K562 (cell line): ENCODE measurements around the gene PGLYRP4. TPM values are rescaled to one million over a fixed set of nuclear protein-coding genes. Genes with fewer than 3 reads are reported as not detected.

Experiments used
- ATAC-seq: fragments of 200-7000 bp; cut with Tn5 transposase; 3 replicates; pipeline ENCODE4 v1.9.1; 2020; ENCODE audit warnings: moderate library complexity
- BruUV-seq: library from RNA; stranded (reverse); fragments of 400-500 nt; replicated peaks from 2 replicates; lab custom pipeline; 2021; lab: Mats Ljungman, UMichigan
- CTCF ChIA-PET: fragments of 300-600 bp; formaldehyde crosslinking; extraction: SDS; loops from one replicate; lab custom pipeline; 2021; ENCODE audit warnings: low intra/inter-chr PET ratio; lab: Yijun Ruan, JAX
- POLR2A ChIA-PET: fragments of 300-600, 350-650 bp; sonication (Branson Sonifier 250); formaldehyde crosslinking; extraction: SDS; loops from one replicate; lab custom pipeline; 2021; ENCODE audit warnings: antibody characterized with exemption, inconsistent platforms; lab: Yijun Ruan, JAX
- DNase-seq, 4 experiments: peaks; one replicate each; pipeline versions ENCODE4 v3.0.0 to v3.0.0-alpha.2; 2011 to 2018; ENCODE audit warnings: low spot score in 3 of 4, mixed read lengths in 3 of 4; ENCODE audit errors: extremely low read depth in 1 of 4
- FAIRE-seq: peaks from 2 replicates; lab custom pipeline; 2011; peaks lifted over from hg19 to GRCh38; lab: Jason Lieb, UNC
- H2AFZ ChIP-seq: 2 replicates; pipeline ENCODE4 v1.6.0; 2011; ENCODE audit warnings: low read depth, low read length, control low read depth, inconsistent platforms
- H3K27ac ChIP-seq: fragments of 200-600 bp; 3 replicates; pipeline ENCODE4 v1.8.0; 2011; ENCODE audit warnings: low read depth, mild to moderate bottlenecking, control low read depth, inconsistent platforms, low read length, moderate library complexity, mixed read lengths; ENCODE audit errors: extremely low read depth
- H3K27me3 ChIP-seq, 2 experiments: fragments of 300-600 bp in 1 of 2; 2 replicates in 1 of 2; 3 replicates in 1 of 2; pipeline versions ENCODE4 v1.6.0 to v1.8.0; 2011; ENCODE audit warnings: inconsistent platforms in 2 of 2, low read length in 2 of 2, mild to moderate bottlenecking in 1 of 2, mixed read lengths in 1 of 2, moderate library complexity in 1 of 2; ENCODE audit not compliant: control insufficient read depth in 2 of 2, insufficient read depth in 2 of 2
- H3K36me3 ChIP-seq: fragments of 300-600 bp; 3 replicates; pipeline ENCODE4 v1.8.0; 2011; ENCODE audit warnings: mild to moderate bottlenecking, low read length, inconsistent platforms; ENCODE audit not compliant: control insufficient read depth, insufficient read depth
- H3K4me1 ChIP-seq, 2 experiments: fragments of 200-600 bp in 1 of 2; replicated peaks in 1 of 2; 2 replicates in 1 of 2; 3 replicates in 1 of 2; pipeline versions ENCODE4 v1.5.1 to v1.8.0; 2011; ENCODE audit warnings: inconsistent platforms in 2 of 2, low read length in 2 of 2, mild to moderate bottlenecking in 1 of 2, mixed read lengths in 1 of 2, moderate library complexity in 1 of 2; ENCODE audit not compliant: control insufficient read depth in 2 of 2, insufficient read depth in 2 of 2
- H3K4me2 ChIP-seq: 2 replicates; pipeline ENCODE4 v1.6.1; 2011; ENCODE audit warnings: low read length, control low read depth, inconsistent platforms, mixed read lengths; ENCODE audit not compliant: insufficient read depth
- H3K4me3 ChIP-seq: fragments of 200-600 bp; sonication (generic), shearing (Covaris generic); 2 replicates; pipeline ENCODE4 v1.5.1; 2016; ENCODE audit warnings: control low read depth, inconsistent platforms
- H3K79me2 ChIP-seq: fragments of 200-600 bp; 3 replicates; pipeline ENCODE4 v1.8.0; 2011; ENCODE audit warnings: low read length, inconsistent platforms; ENCODE audit not compliant: control insufficient read depth, insufficient read depth
- H3K9ac ChIP-seq, 2 experiments: 2 replicates each; pipeline versions ENCODE4 v1.6.0 to v1.6.1; 2011; ENCODE audit warnings: low read depth in 2 of 2, low read length in 2 of 2, control low read depth in 1 of 2, inconsistent platforms in 1 of 2, mild to moderate bottlenecking in 1 of 2, mixed read lengths in 1 of 2; ENCODE audit not compliant: insufficient read depth in 1 of 2
- H3K9me1 ChIP-seq: one replicate; pipeline ENCODE4 v1.6.0; 2011; ENCODE audit warnings: inconsistent platforms, mild to moderate bottlenecking, low read length, moderate library complexity; ENCODE audit not compliant: control insufficient read depth, insufficient read depth
- H3K9me3 ChIP-seq: replicated peaks from 2 replicates; pipeline ENCODE4 v1.5.1; 2011; ENCODE audit warnings: low read depth, low read length, inconsistent platforms; ENCODE audit not compliant: control insufficient read depth, insufficient read depth
- H4K20me1 ChIP-seq: replicated peaks from 2 replicates; pipeline ENCODE4 v1.6.1; 2011; ENCODE audit warnings: low read length, inconsistent platforms, mixed read lengths; ENCODE audit not compliant: control insufficient read depth, insufficient read depth
- CREB5 ChIP-seq: fragments of 250-450 bp; sonication (Bioruptor Pico); IDR thresholded peaks from 2 replicates; pipeline ENCODE4 v1.5.0; 2020; ENCODE audit warnings: mild to moderate bottlenecking
- E4F1 ChIP-seq: fragments of 250-450 bp; sonication (Bioruptor Pico); IDR thresholded peaks from 2 replicates; pipeline ENCODE4 v1.5.0; 2021; ENCODE audit warnings: mild to moderate bottlenecking, borderline replicate concordance
- HDGF ChIP-seq: fragments of 450-650 bp; IDR thresholded peaks from 2 replicates; pipeline ENCODE4 v1.6.1; 2016
- MEIS2 ChIP-seq: fragments of 450-650 bp; IDR thresholded peaks from 2 replicates; pipeline ENCODE4 v1.6.1; 2014; ENCODE audit warnings: mild to moderate bottlenecking; ENCODE audit not compliant: partially characterized antibody
- MTA1 ChIP-seq: fragments of 450-650 bp; IDR thresholded peaks from 2 replicates; pipeline ENCODE4 v1.6.1; 2017; ENCODE audit warnings: borderline replicate concordance
- RFX7 ChIP-seq: fragments of 250-450 bp; sonication (Bioruptor Pico); IDR thresholded peaks from 2 replicates; pipeline ENCODE4 v1.5.1; 2021; ENCODE audit warnings: mild to moderate bottlenecking
- SMARCE1 ChIP-seq: fragments of 450-650 bp; IDR thresholded peaks from 2 replicates; pipeline ENCODE4 v1.7.1; 2016; ENCODE audit warnings: mild to moderate bottlenecking
- TEAD1 ChIP-seq, 2 experiments: fragments of 450-650 bp in 1 of 2; sonication (generic) in 1 of 2; formaldehyde crosslinking; IDR thresholded peaks; 2 replicates each; pipeline versions ENCODE4 v1.4.0 to v1.8.0; 2020 to 2022; ENCODE audit warnings: mild to moderate bottlenecking in 2 of 2, missing genetic modification reagents in 1 of 2
- ZBTB8A ChIP-seq: fragments of 450-650 bp; IDR thresholded peaks from 2 replicates; pipeline ENCODE4 v1.6.1; 2018; ENCODE audit warnings: mild to moderate bottlenecking, moderate library complexity; ENCODE audit not compliant: partially characterized antibody
- ZNF197 ChIP-seq: fragments of 200-800 bp; sonication (Bioruptor generic); IDR thresholded peaks from 2 replicates; pipeline ENCODE4 v1.6.1; 2016; ENCODE audit warnings: low read depth, missing genetic modification characterization, missing compliant biosample characterization
- ZNF398 ChIP-seq: fragments of 250-450 bp; sonication (Bioruptor Pico); IDR thresholded peaks from 2 replicates; pipeline ENCODE4 v1.8.0; 2021; ENCODE audit warnings: moderate library complexity, mild to moderate bottlenecking, inconsistent platforms
- ZNF668 ChIP-seq: fragments of 250-450 bp; sonication (Bioruptor Pico); IDR thresholded peaks from 2 replicates; pipeline ENCODE4 v1.8.0; 2022; ENCODE audit warnings: mild to moderate bottlenecking, inconsistent platforms
- WGBS: fragments of 100-300 bp; shearing (Covaris generic); methylation state at CpG from one replicate; pipeline ENCODE4 v1.1.6; 2016; ENCODE audit warnings: low coverage, mixed read lengths; ENCODE audit not compliant: insufficient coverage; ENCODE audit errors: missing lambda C conversion rate; 5-methylcytosine and 5-hydroxymethylcytosine counted together
- in situ Hi-C: fragments of 300-500 bp; cut with MboI; formaldehyde crosslinking; loops from 4 replicates; pipeline ENCODE4 v1.15.0; 2018; ENCODE audit warnings: inconsistent platforms, mixed read lengths
- intact Hi-C: fragments of 100-400 bp; cut with micrococcal nuclease; formaldehyde crosslinking; loops from 2 replicates; pipeline ENCODE4 v1.14.2; 2022
- polyA plus RNA-seq, 8 experiments: library from polyadenylated mRNA; depleted of rRNA in 4 of 8; stranded (reverse) in 5 of 8; unstranded in 3 of 8; fragments of >200 nt; fragmentation: Nextera tagmentation in 2 of 8; fragmentation: Illumina TruSeq in 1 of 8; extraction: Ambion mirVana in 2 of 8; extraction: Trizol in 1 of 8; gene quantifications; 2 replicates each; pipeline versions ENCODE4 v1.2.1 to v1.2.3, GENCODE V29; 2011 to 2014; ENCODE audit warnings: inconsistent platforms in 1 of 8, missing spikeins in 1 of 8
- total RNA-seq, 7 experiments: library from RNA; depleted of rRNA in 6 of 7; stranded (reverse); fragments of >200 nt in 6 of 7; fragmentation: Illumina TruSeq in 2 of 7; extraction: Trizol in 2 of 7; gene quantifications; 2 replicates each; pipeline versions ENCODE4 v1.2.1 to v1.2.3, GENCODE V29; 2011 to 2021; ENCODE audit warnings: low replicate concordance in 1 of 7
- TF ChIP-seq, protein P1 (sequence below): fragments of 250-450 bp; sonication (Bioruptor Pico); IDR thresholded peaks from 2 replicates; pipeline ENCODE4 v1.5.0; 2020; ENCODE audit warnings: mild to moderate bottlenecking, borderline replicate concordance
- TF ChIP-seq, protein P2 (sequence below): fragments of 250-450 bp; sonication (Bioruptor Pico); IDR thresholded peaks from 2 replicates; pipeline ENCODE4 v1.8.0; 2021; ENCODE audit warnings: mild to moderate bottlenecking, moderate library complexity

Gene PGLYRP4
- total and polyA plus RNA-seq, 9 of the 15 experiments (the other 6 are each of a cell fraction or from before 2014, with no cell fraction given), result 0.06 to 0.13 (median 0.11) TPM; not detected in 6

- intact Hi-C loops (no loop called here), in situ Hi-C loops (no loop called here)
- H3K4me3 ChIP-seq, result no peak within 1 kb of the TSS
- BruUV-seq, result no TSS peak
- POLR2A ChIA-PET, result interaction anchor here (0.6 kb wide), 1 partner anchor 1948 kb away, joined by 3 read pairs; no protein-coding TSS in a partner anchor
- H3K27ac ChIP-seq, result no peak within 1 kb of the TSS
- H3K4me2 ChIP-seq, result no peak within 1 kb of the TSS
- H3K27me3 ChIP-seq, result peaks cover 9 to 35% of the 10 kb centered on the region in 2 experiments; a peak in 4 of 5 replicates
- no peaks in the 10 kb centered on the region for H3K36me3 ChIP-seq
- no peaks in the 10 kb centered on the region for H3K9me3 ChIP-seq
- 0 out of 5 replicates have a peak, but pooled peaks cover 0 to under 1% of the 10 kb centered on the region in 2 experiments for H3K4me1 ChIP-seq
- DNase-seq (no peak), FAIRE-seq (no peak), ATAC-seq (no peak)
- no peak within 1 kb of the TSS for H2AFZ ChIP-seq
- H3K79me2 ChIP-seq, result no peaks in the 10 kb centered on the region
- H4K20me1 ChIP-seq, result no peaks in the 10 kb centered on the region
- 0% methylated on average over 1 of the region's 1 CpG for WGBS
- H3K9ac ChIP-seq, result no peak within 1 kb of the TSS
- H3K9me1 ChIP-seq, result no peaks in the 10 kb centered on the region
- CTCF ChIA-PET, result no interaction called here
- TF ChIP-seq SMARCE1 (no peak), TEAD1 (CRISPR knock-in tag; IDR thresholded peaks at IDR 0.05) (no peak), ZBTB8A (no peak), ZNF668 (CRISPR knock-in tag) (no peak), HDGF (no peak), ZNF197 (CRISPR knock-in tag) (no peak), E4F1 (CRISPR knock-in tag) (no peak), RFX7 (no peak), MTA1 (no peak), MEIS2 (no peak), CREB5 (no peak), ZNF398 (no peak)
- TF ChIP-seq, protein P1, sequence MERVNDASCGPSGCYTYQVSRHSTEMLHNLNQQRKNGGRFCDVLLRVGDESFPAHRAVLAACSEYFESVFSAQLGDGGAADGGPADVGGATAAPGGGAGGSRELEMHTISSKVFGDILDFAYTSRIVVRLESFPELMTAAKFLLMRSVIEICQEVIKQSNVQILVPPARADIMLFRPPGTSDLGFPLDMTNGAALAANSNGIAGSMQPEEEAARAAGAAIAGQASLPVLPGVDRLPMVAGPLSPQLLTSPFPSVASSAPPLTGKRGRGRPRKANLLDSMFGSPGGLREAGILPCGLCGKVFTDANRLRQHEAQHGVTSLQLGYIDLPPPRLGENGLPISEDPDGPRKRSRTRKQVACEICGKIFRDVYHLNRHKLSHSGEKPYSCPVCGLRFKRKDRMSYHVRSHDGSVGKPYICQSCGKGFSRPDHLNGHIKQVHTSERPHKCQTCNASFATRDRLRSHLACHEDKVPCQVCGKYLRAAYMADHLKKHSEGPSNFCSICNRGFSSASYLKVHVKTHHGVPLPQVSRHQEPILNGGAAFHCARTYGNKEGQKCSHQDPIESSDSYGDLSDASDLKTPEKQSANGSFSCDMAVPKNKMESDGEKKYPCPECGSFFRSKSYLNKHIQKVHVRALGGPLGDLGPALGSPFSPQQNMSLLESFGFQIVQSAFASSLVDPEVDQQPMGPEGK (CRISPR knock-in tag), result no peak
- TF ChIP-seq, protein P2, sequence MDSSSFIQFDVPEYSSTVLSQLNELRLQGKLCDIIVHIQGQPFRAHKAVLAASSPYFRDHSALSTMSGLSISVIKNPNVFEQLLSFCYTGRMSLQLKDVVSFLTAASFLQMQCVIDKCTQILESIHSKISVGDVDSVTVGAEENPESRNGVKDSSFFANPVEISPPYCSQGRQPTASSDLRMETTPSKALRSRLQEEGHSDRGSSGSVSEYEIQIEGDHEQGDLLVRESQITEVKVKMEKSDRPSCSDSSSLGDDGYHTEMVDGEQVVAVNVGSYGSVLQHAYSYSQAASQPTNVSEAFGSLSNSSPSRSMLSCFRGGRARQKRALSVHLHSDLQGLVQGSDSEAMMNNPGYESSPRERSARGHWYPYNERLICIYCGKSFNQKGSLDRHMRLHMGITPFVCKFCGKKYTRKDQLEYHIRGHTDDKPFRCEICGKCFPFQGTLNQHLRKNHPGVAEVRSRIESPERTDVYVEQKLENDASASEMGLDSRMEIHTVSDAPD (CRISPR knock-in tag), result no peak
Measured at GRCh38 chr1:153375511-153375910, 26.9 kb upstream of the PGLYRP4 start, which contains the start of gene S100A12. Gene S100A12 (minus strand): TSS chr1:153375621. CDS start chr1:153374592, 1,029 bp downstream.
